GM19193 (cell line): ENCODE measurements around the gene COQ8A.

ENCODE experiments used
- POLR2A ChIP-seq: IDR thresholded peaks from 4 replicates; pipeline ENCODE4 v1.6.1; 2011; ENCODE audit not compliant: insufficient read depth, insufficient read length; ENCODE audit errors: extremely low read depth

The COQ8A gene

DNA sequence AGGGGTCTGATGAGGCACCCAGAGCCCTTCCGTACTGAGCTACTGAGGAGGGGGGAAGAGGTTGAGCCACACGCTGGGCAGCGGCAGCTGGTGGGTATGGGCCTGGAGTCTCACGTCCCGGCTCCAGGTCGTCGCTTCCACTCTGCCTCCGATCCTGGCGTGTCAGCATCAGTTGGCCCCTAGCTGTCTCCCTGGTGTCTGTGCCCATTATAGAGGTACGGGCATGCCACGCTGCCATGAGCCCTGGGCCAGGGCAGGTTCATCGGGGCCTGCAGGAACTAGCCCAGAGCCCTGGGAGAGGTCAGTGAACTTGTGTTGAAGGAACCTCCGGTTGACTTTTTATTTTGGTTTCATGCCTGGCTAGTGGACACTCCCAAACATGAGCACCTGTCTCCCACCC, 18.2 kb downstream of the COQ8A start:
- no peak for TF ChIP-seq POLR2A

GRCh38 chr1:226960256-226960655, 20.2 kb downstream of the COQ8A start:
- TF ChIP-seq POLR2A: no peak

DNA sequence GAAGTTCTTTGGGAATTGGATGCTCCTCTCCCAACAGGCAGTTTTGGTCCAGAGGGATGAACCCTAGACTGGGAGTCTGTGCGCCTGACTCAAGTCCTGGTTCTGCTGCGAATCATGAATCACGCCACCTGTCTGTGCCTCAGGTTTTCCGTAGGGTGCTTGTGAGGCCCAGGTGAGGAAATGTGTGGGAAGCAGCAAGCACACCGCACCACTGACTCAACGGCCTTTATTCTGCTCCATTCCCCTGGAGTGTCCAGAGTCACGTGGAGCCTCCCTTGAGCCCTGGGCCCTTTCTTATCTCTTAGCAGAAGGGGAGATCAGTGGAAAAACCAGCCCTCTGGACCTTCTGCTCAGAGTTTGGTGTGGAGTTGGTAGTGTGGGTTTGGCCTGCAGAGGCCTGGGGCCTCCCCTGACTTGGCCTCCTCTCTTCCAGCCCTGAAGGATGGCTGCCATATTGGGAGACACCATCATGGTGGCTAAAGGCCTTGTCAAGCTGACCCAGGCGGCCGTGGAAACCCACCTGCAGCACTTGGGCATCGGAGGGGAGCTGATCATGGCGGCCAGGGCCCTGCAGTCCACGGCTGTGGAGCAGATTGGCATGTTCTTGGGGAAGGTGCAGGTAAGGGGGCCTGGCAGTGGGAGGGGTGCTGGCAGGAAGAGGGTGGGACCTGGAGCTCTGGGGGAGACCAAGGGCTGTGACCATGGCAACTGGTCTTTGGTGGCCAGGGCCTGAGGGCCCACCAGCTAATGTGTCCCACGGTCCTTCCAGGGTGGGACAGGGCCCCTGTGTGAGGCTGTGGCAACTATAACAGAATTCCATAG, 21.1 kb downstream of the COQ8A start:
- no peak for TF ChIP-seq POLR2A

GRCh38 chr1:226962421-226963391, 22.6 kb downstream of the COQ8A start:
- no peak for TF ChIP-seq POLR2A

GRCh38 chr1:226964068-226964425, 24.0 kb downstream of the COQ8A start:
- TF ChIP-seq POLR2A: no peak

- no peak for TF ChIP-seq POLR2A
These were observed 24.8 kb downstream of the COQ8A start for GRCh38 chr1:226964611-226965486.

GRCh38 chr1:226965581-226966440, 25.7 kb downstream of the COQ8A start:
- TF ChIP-seq POLR2A: no peak

DNA sequence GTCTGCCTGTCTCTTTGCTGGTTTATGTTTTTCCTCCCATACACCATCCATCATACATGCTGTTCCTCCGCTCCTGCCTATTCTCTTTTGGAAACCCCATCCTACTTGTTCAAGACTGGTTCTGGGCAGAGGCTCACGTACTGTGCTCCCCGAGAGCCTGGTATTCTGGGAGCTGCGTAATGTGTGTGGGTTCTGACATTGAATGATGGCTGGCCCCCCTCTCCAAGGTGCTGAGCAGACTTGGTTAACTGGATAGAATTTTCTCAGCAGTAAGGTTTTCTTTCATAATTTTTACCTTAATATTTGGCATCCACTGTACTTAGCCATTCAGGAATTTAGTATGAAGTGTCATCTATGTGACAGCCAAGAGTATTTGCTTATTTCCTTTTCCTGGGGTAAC, 26.6 kb downstream of the COQ8A start:
- TF ChIP-seq POLR2A: no peak

DNA sequence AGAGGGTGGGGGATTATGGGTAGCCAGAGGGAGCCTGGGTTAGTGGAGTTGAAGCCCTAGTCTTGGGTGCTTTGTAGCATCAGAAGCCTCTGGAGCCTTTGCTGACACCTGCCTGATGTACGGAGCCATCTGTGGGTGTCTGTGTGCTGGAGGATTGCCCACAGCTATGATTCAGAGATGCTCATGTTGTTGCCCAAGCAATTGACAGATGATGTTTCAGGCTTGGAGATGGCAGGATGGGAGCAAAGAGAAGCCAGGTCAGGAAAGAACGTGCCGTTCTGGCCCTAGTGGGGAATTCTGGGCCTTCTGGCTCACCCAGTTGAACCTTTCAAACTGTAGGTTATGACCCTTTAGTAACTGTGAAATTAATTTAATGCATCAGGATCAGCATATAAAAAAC, 27.6 kb downstream of the COQ8A start:
- TF ChIP-seq POLR2A: no peak

GRCh38 chr1:226971765-226972164, 31.7 kb downstream of the COQ8A start:
- TF ChIP-seq POLR2A: no peak

- no peak for TF ChIP-seq POLR2A
These were observed 32.8 kb downstream of the COQ8A start for GRCh38 chr1:226972931-226973330.

GRCh38 chr1:226973371-226973897, 33.3 kb downstream of the COQ8A start:
- TF ChIP-seq POLR2A: no peak

GRCh38 chr1:226973898-226974543, 33.9 kb downstream of the COQ8A start:
- TF ChIP-seq POLR2A: no peak
